ENCODE results near the gene ACOT12.

GRCh38 chr5:81305785-81306184 is 88.1 kb downstream of the ACOT12 start:
- no peak for TF ChIP-seq POLR2A (IDR thresholded peaks at IDR 0.05; ENCODE audit: low read length)
- TF ChIP-seq CBX2 (IDR thresholded peaks at IDR 0.05; ENCODE audit: borderline replicate concordance, low read depth): no peak
- no peak for TF ChIP-seq CEBPB (IDR thresholded peaks at IDR 0.05)
- TF ChIP-seq CTCF (IDR thresholded peaks at IDR 0.05): no peak
